Common myeloid progenitor, CD34-positive (primary cell): Measurements from ENCODE around the gene IL25. TPM values are rescaled to one million over a fixed set of nuclear protein-coding genes. Genes with fewer than 3 reads are reported as not detected.
"Not testable (repeated sequence)": the region's sequence is repeated elsewhere in the genome, so short reads cannot be mapped to it uniquely, and the experiment has no call there.

Source experiments
- CTCF ChIA-PET: fragments of 350-600 bp; sonication (Branson Sonifier 250); formaldehyde crosslinking; loops from one replicate; lab custom pipeline; 2021; ENCODE audit warnings: antibody characterized with exemption; lab: Charles Lee
- POLR2A ChIA-PET: fragments of 350-600 bp; sonication (Branson Sonifier 250); formaldehyde crosslinking; loops from one replicate; lab custom pipeline; 2021; ENCODE audit warnings: antibody characterized with exemption; lab: Charles Lee
- DNase-seq, 3 donors: peaks; one replicate each; pipeline versions ENCODE4 v3.0.0 to v3.0.0-alpha.2; 2013
- H3K27ac ChIP-seq, 2 experiments: 1 replicate in 1 of 2; 2 replicates in 1 of 2; pipeline ENCODE4 v1.7.0; 2013; ENCODE audit warnings: inconsistent platforms in 2 of 2, low read length in 2 of 2, mild to moderate bottlenecking in 2 of 2, low read depth in 1 of 2, moderate library complexity in 1 of 2; ENCODE audit not compliant: severe bottlenecking in 2 of 2, insufficient read depth in 1 of 2, poor library complexity in 1 of 2
- H3K27me3 ChIP-seq, 5 experiments: replicated peaks in 2 of 5; 1 replicate in 3 of 5; 2 replicates in 2 of 5; pipeline versions ENCODE4 v1.6.1 to v1.7.0; 2013; ENCODE audit warnings: low read length in 4 of 5, mild to moderate bottlenecking in 2 of 5, moderate library complexity in 2 of 5, inconsistent platforms in 1 of 5; ENCODE audit not compliant: insufficient read depth in 5 of 5, control insufficient read depth in 4 of 5
- H3K36me3 ChIP-seq, 4 experiments: 1 replicate in 2 of 4; 2 replicates in 2 of 4; pipeline versions ENCODE4 v1.6.1 to v1.7.0; 2013; ENCODE audit warnings: low read length in 3 of 4, control low read depth in 1 of 4, mild to moderate bottlenecking in 1 of 4; ENCODE audit not compliant: control insufficient read depth in 4 of 4, insufficient read depth in 4 of 4
- H3K4me1 ChIP-seq, 4 experiments: 1 replicate in 3 of 4; 2 replicates in 1 of 4; pipeline versions ENCODE4 v1.6.1 to v1.7.1; 2013; ENCODE audit warnings: low read length in 3 of 4, mild to moderate bottlenecking in 3 of 4, control low read depth in 1 of 4, inconsistent platforms in 1 of 4, moderate library complexity in 1 of 4; ENCODE audit not compliant: control insufficient read depth in 4 of 4, insufficient read depth in 4 of 4; ENCODE audit errors: control extremely low read depth in 1 of 4
- H3K4me3 ChIP-seq, 7 experiments: 1 replicate in 4 of 7; 2 replicates in 3 of 7; pipeline versions ENCODE4 v1.5.1 to v1.7.0; 2013; ENCODE audit warnings: mild to moderate bottlenecking in 7 of 7, low read length in 6 of 7, moderate library complexity in 6 of 7, inconsistent platforms in 2 of 7, low read depth in 2 of 7, control low read depth in 1 of 7; ENCODE audit not compliant: insufficient read depth in 4 of 7, control insufficient read depth in 1 of 7; ENCODE audit errors: extremely low read depth in 1 of 7
- H3K9me3 ChIP-seq, 5 experiments: 1 replicate in 4 of 5; 2 replicates in 1 of 5; pipeline versions ENCODE4 v1.6.1 to v1.7.1; 2013; ENCODE audit warnings: low read length in 4 of 5, mild to moderate bottlenecking in 2 of 5, inconsistent platforms in 1 of 5, low read depth in 1 of 5, moderate library complexity in 1 of 5; ENCODE audit not compliant: control insufficient read depth in 4 of 5, insufficient read depth in 2 of 5; ENCODE audit errors: control extremely low read depth in 1 of 5
- WGBS: methylation state at CpG from one replicate; pipeline ENCODE4 v1.1.5; 2013; ENCODE audit not compliant: insufficient coverage; 5-methylcytosine and 5-hydroxymethylcytosine counted together
- polyA plus RNA-seq: library from polyadenylated mRNA; unstranded; fragments of 120-200 nt; gene quantifications from one replicate; pipeline ENCODE4 v1.2.1, GENCODE V29; 2013

The IL25 gene
- not detected for polyA plus RNA-seq

GRCh38 chr14:23372509-23372908 is at the start of gene IL25:
IL25 (plus strand) TSS chr14:23372809.
- H3K4me1 ChIP-seq: peaks cover 0 to 4% (median 2%) of the 10 kb centered on the region in 4 experiments
- H3K4me3 ChIP-seq: no peak within 1 kb of the TSS
- no peaks in the 10 kb centered on the region for H3K36me3 ChIP-seq
- CTCF ChIA-PET: interaction anchor here (0.7 to 3.8 kb wide), 4 partner anchors 10 to 109 kb away, joined by 3 to 19 read pairs (median 6); no protein-coding TSS in a partner anchor
- H3K27ac ChIP-seq: no peak within 1 kb of the TSS
- no peaks in the 10 kb centered on the region for H3K9me3 ChIP-seq
- WGBS: 100% methylated on average over 2 of the region's 2 CpGs
- no peak for DNase-seq
- POLR2A ChIA-PET: no interaction called here
- H3K27me3 ChIP-seq: peaks cover 0 to 9% (median 4%) of the 10 kb centered on the region in 5 experiments

GRCh38 chr14:23323838-23324454 is 48.7 kb upstream of the IL25 start:
- CTCF ChIA-PET: interaction anchor here (1.1 to 9.1 kb wide), 6 partner anchors 9 to 236 kb away, joined by 3 to 177 read pairs (median 4); partner anchors contain the start of genes BCL2L2 and PPP1R3E
- peaks cover 13 to 29% (median 25%) of the 10 kb centered on the region in 4 experiments for H3K36me3 ChIP-seq
- H3K27ac ChIP-seq: no peak overlapping the region
- WGBS: 91% methylated on average over 14 of the region's 18 CpGs
- no peak overlapping the region for H3K4me3 ChIP-seq
- POLR2A ChIA-PET: no interaction called here
- peaks cover 8 to 25% (median 22%) of the 10 kb centered on the region in 4 experiments for H3K4me1 ChIP-seq
- no peak for DNase-seq
- no peaks in the 10 kb centered on the region for H3K9me3 ChIP-seq
- no peaks in the 10 kb centered on the region for H3K27me3 ChIP-seq

GRCh38 chr14:23324455-23324846 is 48.2 kb upstream of the IL25 start:
- 100% methylated on average over 2 of the region's 2 CpGs for WGBS

GRCh38 chr14:23324993-23325392 is 47.6 kb upstream of the IL25 start:
- no peak for DNase-seq
- POLR2A ChIA-PET: no interaction called here
- H3K9me3 ChIP-seq: no peaks in the 10 kb centered on the region
- no peak overlapping the region for H3K4me3 ChIP-seq
- H3K4me1 ChIP-seq: peaks cover 8 to 21% (median 20%) of the 10 kb centered on the region in 4 experiments
- H3K27ac ChIP-seq: no peak overlapping the region
- CTCF ChIA-PET: interaction anchor here (0.7 to 1.6 kb wide), 3 partner anchors 8 to 55 kb away, joined by 3 to 4 read pairs (median 3); no protein-coding TSS in a partner anchor
- 92% methylated on average over 2 of the region's 7 CpGs for WGBS
- peaks cover 13 to 29% (median 25%) of the 10 kb centered on the region in 4 experiments for H3K36me3 ChIP-seq
- H3K27me3 ChIP-seq: no peaks in the 10 kb centered on the region

More at GRCh38 chr14:23324455-23324846, 48.2 kb upstream of the IL25 start:
- peaks cover 13 to 29% (median 25%) of the 10 kb centered on the region in 4 experiments for H3K36me3 ChIP-seq
- ChIA-PET POLR2A (no interaction called here), CTCF (interaction anchor here (0.7 to 1.6 kb wide), 4 partner anchors 9 to 55 kb away, joined by 3 to 4 read pairs (median 3); no protein-coding TSS in a partner anchor)
- H3K27ac ChIP-seq: no peak overlapping the region
- H3K27me3 ChIP-seq: no peaks in the 10 kb centered on the region
- DNase-seq: no peak
- H3K9me3 ChIP-seq: no peaks in the 10 kb centered on the region
- peaks cover 8 to 25% (median 22%) of the 10 kb centered on the region in 4 experiments for H3K4me1 ChIP-seq
- no peak overlapping the region for H3K4me3 ChIP-seq

- peaks cover 8 to 14% (median 13%) of the 10 kb centered on the region in 4 experiments for H3K4me1 ChIP-seq
- ChIA-PET POLR2A (interaction anchor here (0.6 kb wide), 1 partner anchor 74 kb away, joined by 3 read pairs; no protein-coding TSS in a partner anchor), CTCF (interaction anchor here (1.0 to 7.1 kb wide), 9 partner anchors 17 to 235 kb away, joined by 3 to 108 read pairs (median 7); partner anchors contain the start of genes BCL2L2, CMTM5 and SLC22A17)
- H3K4me3 ChIP-seq, H3K27ac ChIP-seq, DNase-seq, H3K27me3 ChIP-seq, H3K9me3 ChIP-seq: not testable (repeated sequence)
- WGBS: no CpG with 5 or more reads among the region's 5 CpGs
- peaks cover 13 to 29% (median 25%) of the 10 kb centered on the region in 4 experiments for H3K36me3 ChIP-seq
Observed at GRCh38 chr14:23325746-23326145, 46.9 kb upstream of the IL25 start.

GRCh38 chr14:23326491-23327332 is 45.9 kb upstream of the IL25 start:
- H3K27me3 ChIP-seq: no peaks in the 10 kb centered on the region
- ChIA-PET CTCF (interaction anchor here (0.9 to 7.1 kb wide), 26 partner anchors 9 to 236 kb away, joined by 3 to 108 read pairs (median 4); partner anchors contain the start of genes BCL2L2, CMTM5 and SLC22A17), POLR2A (interaction anchor here (0.7 to 1.0 kb wide), 2 partner anchors 26 to 123 kb away, joined by 3 to 5 read pairs; no protein-coding TSS in a partner anchor)
- H3K4me1 ChIP-seq: peaks cover 8 to 14% (median 13%) of the 10 kb centered on the region in 4 experiments
- H3K36me3 ChIP-seq: peaks cover 13 to 29% (median 25%) of the 10 kb centered on the region in 4 experiments
- WGBS: 96% methylated on average over 12 of the region's 13 CpGs
- no peaks in the 10 kb centered on the region for H3K9me3 ChIP-seq
- H3K27ac ChIP-seq: no peak overlapping the region
- no peak for DNase-seq
- H3K4me3 ChIP-seq: no peak overlapping the region
